ENCODE results near the gene SPIRE1.
"Not testable (repeated sequence)": the region's sequence is repeated elsewhere in the genome, so short reads cannot be mapped to it uniquely, and the experiment has no call there.

SPIRE1 gene

DNA sequence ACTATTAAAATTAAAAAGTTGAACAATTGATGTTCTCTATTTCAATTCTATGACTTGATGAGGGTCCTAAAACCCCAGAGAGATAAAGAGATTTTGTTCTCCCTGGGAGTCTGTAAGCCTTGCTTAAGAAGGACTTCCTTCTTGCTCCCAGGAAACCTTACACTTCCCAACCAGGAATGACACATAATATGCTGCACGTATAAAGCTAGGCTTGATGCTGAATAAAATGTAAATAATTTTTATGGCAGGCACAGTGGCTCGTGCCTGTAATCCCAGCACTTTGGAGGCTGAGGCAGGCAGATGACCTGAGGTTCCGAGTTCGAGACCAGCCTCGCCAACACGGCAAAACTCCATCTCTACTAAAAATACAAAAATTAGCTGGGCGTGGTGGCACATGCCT lies 27.8 kb downstream of the SPIRE1 start:
- Histone ChIP-seq H3K27ac (ENCODE audit: low read length) (no peak overlapping the region), H3K79me2 (ENCODE audit: insufficient read depth, low read length) (no peaks in the 10 kb centered on the region), H3K36me3 (ENCODE audit: insufficient read depth, low read length) (no peaks in the 10 kb centered on the region), H3K9me3 (ENCODE audit: insufficient read depth, low read length, severe bottlenecking) (no peaks in the 10 kb centered on the region), H3K27me3 (ENCODE audit: insufficient read depth, low read length, poor library complexity) (no peaks in the 10 kb centered on the region), H3K4me3 (ENCODE audit: low read depth in 1 of 2, low read length in 2 of 2) (no peak overlapping the region), H3K4me2 (ENCODE audit: insufficient read depth, low read length) (no peak overlapping the region), H2AFZ (ENCODE audit: low read depth, low read length) (no peak overlapping the region), H3K4me1 (ENCODE audit: insufficient read depth, low read length) (no peaks in the 10 kb centered on the region), H3K9ac (ENCODE audit: low read depth, low read length) (no peak overlapping the region), H4K20me1 (ENCODE audit: insufficient read depth, low read length) (no peaks in the 10 kb centered on the region)
- no peak for TF ChIP-seq EZH2 (IDR thresholded peaks at IDR 0.05; ENCODE audit: borderline replicate concordance, low read depth, low read length, severe bottlenecking)
- TF ChIP-seq, protein P1, sequence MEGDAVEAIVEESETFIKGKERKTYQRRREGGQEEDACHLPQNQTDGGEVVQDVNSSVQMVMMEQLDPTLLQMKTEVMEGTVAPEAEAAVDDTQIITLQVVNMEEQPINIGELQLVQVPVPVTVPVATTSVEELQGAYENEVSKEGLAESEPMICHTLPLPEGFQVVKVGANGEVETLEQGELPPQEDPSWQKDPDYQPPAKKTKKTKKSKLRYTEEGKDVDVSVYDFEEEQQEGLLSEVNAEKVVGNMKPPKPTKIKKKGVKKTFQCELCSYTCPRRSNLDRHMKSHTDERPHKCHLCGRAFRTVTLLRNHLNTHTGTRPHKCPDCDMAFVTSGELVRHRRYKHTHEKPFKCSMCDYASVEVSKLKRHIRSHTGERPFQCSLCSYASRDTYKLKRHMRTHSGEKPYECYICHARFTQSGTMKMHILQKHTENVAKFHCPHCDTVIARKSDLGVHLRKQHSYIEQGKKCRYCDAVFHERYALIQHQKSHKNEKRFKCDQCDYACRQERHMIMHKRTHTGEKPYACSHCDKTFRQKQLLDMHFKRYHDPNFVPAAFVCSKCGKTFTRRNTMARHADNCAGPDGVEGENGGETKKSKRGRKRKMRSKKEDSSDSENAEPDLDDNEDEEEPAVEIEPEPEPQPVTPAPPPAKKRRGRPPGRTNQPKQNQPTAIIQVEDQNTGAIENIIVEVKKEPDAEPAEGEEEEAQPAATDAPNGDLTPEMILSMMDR (IDR thresholded peaks at IDR 0.05; ENCODE audit: borderline replicate concordance, extremely low read depth, low read length, poor library complexity, severe bottlenecking), result no peak
- DNase-seq (no peak), ATAC-seq (ENCODE audit: insufficient read depth, low read depth) (no peak)

DNA sequence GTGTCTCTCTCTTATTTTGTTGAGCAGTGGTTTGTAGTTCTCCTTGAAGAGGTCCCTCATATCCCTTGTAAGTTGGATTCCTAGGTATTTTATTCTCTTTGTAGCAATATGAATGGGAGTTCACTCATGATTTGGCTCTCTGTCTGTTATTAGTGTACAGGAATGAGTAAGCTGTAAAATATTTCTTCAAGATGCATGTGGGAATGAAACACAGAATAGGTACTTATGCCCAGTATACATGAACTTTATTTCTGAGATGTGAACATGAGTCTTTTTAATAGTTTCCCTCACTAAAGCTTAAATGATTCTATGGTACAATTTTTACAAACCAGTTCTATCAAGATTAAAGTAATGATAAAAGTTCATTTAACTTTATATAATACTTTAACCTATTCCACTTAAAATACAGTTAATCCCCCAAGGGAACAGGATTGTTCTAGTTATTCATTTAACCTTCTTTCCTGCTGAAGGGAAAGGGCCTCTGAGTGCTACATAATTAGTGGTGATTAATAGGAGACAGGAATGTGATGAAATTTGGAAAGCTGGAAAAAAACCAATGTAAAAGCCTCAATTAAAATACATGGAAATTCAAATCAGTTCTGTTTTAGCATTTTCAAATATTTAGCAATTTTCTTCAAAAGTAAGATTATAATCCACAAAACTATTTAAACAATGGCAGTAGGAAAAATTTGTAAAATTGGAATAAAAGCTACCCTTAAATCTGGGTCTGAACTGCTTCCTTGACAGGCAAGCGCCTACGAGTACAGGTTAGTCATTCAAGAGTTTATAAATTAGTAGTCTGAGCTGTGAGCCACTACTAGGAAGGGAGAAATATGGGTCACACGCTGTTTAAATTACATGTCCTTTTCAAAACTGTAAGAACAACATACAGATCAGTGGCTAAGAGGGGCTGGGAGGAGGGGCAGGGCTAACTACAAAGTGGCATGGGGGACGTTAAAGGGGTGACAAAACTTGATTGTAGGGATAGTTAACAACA lies 28.9 kb downstream of the SPIRE1 start:
- Histone ChIP-seq H3K79me2 (ENCODE audit: insufficient read depth, low read length) (no peaks in the 10 kb centered on the region), H3K9ac (ENCODE audit: low read depth, low read length) (no peak overlapping the region), H4K20me1 (ENCODE audit: insufficient read depth, low read length) (no peaks in the 10 kb centered on the region), H3K27me3 (ENCODE audit: insufficient read depth, low read length, poor library complexity) (no peaks in the 10 kb centered on the region), H3K4me3 (ENCODE audit: low read depth in 1 of 2, low read length in 2 of 2) (no peak overlapping the region), H3K4me2 (ENCODE audit: insufficient read depth, low read length) (no peak overlapping the region), H3K27ac (ENCODE audit: low read length) (no peak overlapping the region), H3K4me1 (ENCODE audit: insufficient read depth, low read length) (no peaks in the 10 kb centered on the region), H3K36me3 (ENCODE audit: insufficient read depth, low read length) (no peaks in the 10 kb centered on the region), H2AFZ (ENCODE audit: low read depth, low read length) (no peak overlapping the region), H3K9me3 (ENCODE audit: insufficient read depth, low read length, severe bottlenecking) (no peaks in the 10 kb centered on the region)
- ATAC-seq (ENCODE audit: insufficient read depth, low read depth) (no peak), DNase-seq (no peak)
- TF ChIP-seq, protein P1 (IDR thresholded peaks at IDR 0.05; ENCODE audit: borderline replicate concordance, extremely low read depth, low read length, poor library complexity, severe bottlenecking), result no peak
- TF ChIP-seq EZH2 (IDR thresholded peaks at IDR 0.05; ENCODE audit: borderline replicate concordance, low read depth, low read length, severe bottlenecking), result no peak

DNA sequence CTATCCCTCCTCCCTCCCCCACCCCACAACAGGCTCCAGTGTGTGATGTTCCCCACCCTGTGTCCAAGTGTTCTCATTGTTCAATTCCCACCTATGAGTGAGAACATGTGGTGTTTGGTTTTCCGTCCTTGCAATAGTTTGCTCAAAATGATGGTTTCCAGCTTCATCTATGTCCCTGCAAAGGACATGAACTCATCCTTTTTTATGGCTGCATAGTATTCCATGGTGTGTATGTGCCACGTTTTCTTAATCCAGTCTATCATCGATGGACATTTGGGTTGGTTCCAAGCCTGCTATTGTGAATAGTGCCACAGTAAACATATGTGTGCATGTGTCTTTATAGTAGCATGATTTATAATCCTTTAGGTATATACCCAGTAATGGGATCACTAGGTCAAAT lies 30.7 kb downstream of the SPIRE1 start:
- H2AFZ ChIP-seq (ENCODE audit: low read depth, low read length); H4K20me1 ChIP-seq (ENCODE audit: insufficient read depth, low read length); H3K79me2 ChIP-seq (ENCODE audit: insufficient read depth, low read length); H3K9ac ChIP-seq (ENCODE audit: low read depth, low read length); H3K36me3 ChIP-seq (ENCODE audit: insufficient read depth, low read length); H3K27ac ChIP-seq (ENCODE audit: low read length); H3K9me3 ChIP-seq (ENCODE audit: insufficient read depth, low read length, severe bottlenecking); DNase-seq; H3K4me1 ChIP-seq (ENCODE audit: insufficient read depth, low read length); H3K27me3 ChIP-seq (ENCODE audit: insufficient read depth, low read length, poor library complexity); H3K4me2 ChIP-seq (ENCODE audit: insufficient read depth, low read length); H3K4me3 ChIP-seq (ENCODE audit: low read depth in 1 of 2, low read length in 2 of 2); ATAC-seq (ENCODE audit: insufficient read depth, low read depth): not testable (repeated sequence)

DNA sequence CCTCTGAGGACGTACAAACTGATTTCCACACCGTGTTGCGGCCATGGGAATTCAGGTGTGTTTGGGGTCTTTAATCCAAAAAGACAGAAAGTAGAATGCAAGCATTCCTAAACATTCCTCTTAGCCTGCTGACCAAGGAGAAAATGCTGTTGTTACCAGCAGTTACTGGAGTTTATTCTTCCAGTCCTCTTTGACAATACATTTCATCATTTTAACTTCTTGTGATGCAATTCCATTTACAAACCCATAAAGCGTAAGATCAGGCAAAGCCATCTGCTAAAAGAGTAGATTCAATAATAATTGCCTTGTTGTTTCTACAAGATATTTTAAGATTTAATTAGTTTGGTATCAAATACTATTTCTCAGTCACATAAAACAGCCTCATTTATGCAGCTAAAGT lies 32.7 kb downstream of the SPIRE1 start:
- Histone ChIP-seq H2AFZ (ENCODE audit: low read depth, low read length) (no peak overlapping the region), H3K9me3 (ENCODE audit: insufficient read depth, low read length, severe bottlenecking) (no peaks in the 10 kb centered on the region), H3K27me3 (ENCODE audit: insufficient read depth, low read length, poor library complexity) (no peaks in the 10 kb centered on the region), H3K4me3 (ENCODE audit: low read depth in 1 of 2, low read length in 2 of 2) (no peak overlapping the region), H3K4me2 (ENCODE audit: insufficient read depth, low read length) (no peak overlapping the region), H3K9ac (ENCODE audit: low read depth, low read length) (no peak overlapping the region), H3K27ac (ENCODE audit: low read length) (no peak overlapping the region), H4K20me1 (ENCODE audit: insufficient read depth, low read length) (no peaks in the 10 kb centered on the region), H3K36me3 (ENCODE audit: insufficient read depth, low read length) (no peaks in the 10 kb centered on the region), H3K79me2 (ENCODE audit: insufficient read depth, low read length) (no peaks in the 10 kb centered on the region), H3K4me1 (ENCODE audit: insufficient read depth, low read length) (no peaks in the 10 kb centered on the region)
- DNase-seq (no peak), ATAC-seq (ENCODE audit: insufficient read depth, low read depth) (no peak)
- TF ChIP-seq EZH2 (IDR thresholded peaks at IDR 0.05; ENCODE audit: borderline replicate concordance, low read depth, low read length, severe bottlenecking), result no peak
- TF ChIP-seq, protein P1 (IDR thresholded peaks at IDR 0.05; ENCODE audit: borderline replicate concordance, extremely low read depth, low read length, poor library complexity, severe bottlenecking), result no peak
